ENCODE results near the gene NUP214.

The NUP214 gene

GRCh38 chr9:131117762-131118145 is 7.6 kb upstream of the NUP214 start (continued):
- TF ChIP-seq ZNF362 (tag by site-specific recombination; IDR thresholded peaks at IDR 0.05) (no peak), BCL6B (tag by site-specific recombination; IDR thresholded peaks at IDR 0.05) (no peak), ZNF530 (tag by site-specific recombination; IDR thresholded peaks at IDR 0.05; ENCODE audit: low read depth) (no peak), ZSCAN5A (tag by site-specific recombination; IDR thresholded peaks at IDR 0.05) (no peak), ZNF174 (tag by site-specific recombination; IDR thresholded peaks at IDR 0.05) (no peak), ZNF10 (tag by site-specific recombination; IDR thresholded peaks at IDR 0.05) (no peak)

- peaks cover 0 to 24% of the 10 kb centered on the region in 2 experiments; a peak in 1 of 3 replicates for H3K36me3 ChIP-seq (ENCODE audit: control insufficient read depth in 2 of 2, insufficient read depth in 1 of 2, low read length in 2 of 2)
- H3K27ac ChIP-seq (ENCODE audit: extremely low read depth, low read depth, low read length): no peak overlapping the region
- ChIA-PET POLR2A (no interaction called here), CTCF (interaction anchor here (0.6 kb wide), 1 partner anchor 66 kb away, joined by 3 read pairs; no protein-coding TSS in a partner anchor)
- no peaks in the 10 kb centered on the region for H3K4me1 ChIP-seq (ENCODE audit: control insufficient read depth, insufficient read depth, low read length)
- H3K4me3 ChIP-seq (ENCODE audit: low read depth, low read length): no peak overlapping the region
- H3K9me3 ChIP-seq (ENCODE audit: control insufficient read depth, insufficient read depth, low read depth, low read length): no peaks in the 10 kb centered on the region
- TF ChIP-seq ZNF660 (tag by site-specific recombination; IDR thresholded peaks at IDR 0.05) (no peak), ZNF302 (tag by site-specific recombination; IDR thresholded peaks at IDR 0.05; ENCODE audit: low read depth) (no peak), ZNF677 (tag by site-specific recombination; IDR thresholded peaks at IDR 0.05) (no peak), HOXC10 (CRISPR knock-in tag; IDR thresholded peaks at IDR 0.05) (no peak), ZNF571 (tag by site-specific recombination; IDR thresholded peaks at IDR 0.05) (no peak), ZNF654 (tag by site-specific recombination; IDR thresholded peaks at IDR 0.05; ENCODE audit: low read depth) (no peak), ZNF785 (tag by site-specific recombination; IDR thresholded peaks at IDR 0.05) (no peak), ZFHX2 (tag by site-specific recombination; conservative IDR thresholded peaks at IDR 0.05) (no peak), BCL11B (tag by site-specific recombination; IDR thresholded peaks at IDR 0.05; ENCODE audit: low read depth) (no peak), SP7 (tag by site-specific recombination; IDR thresholded peaks at IDR 0.05) (no peak), GLI4 (tag by site-specific recombination; IDR thresholded peaks at IDR 0.05) (no peak), IKZF3 (tag by site-specific recombination; IDR thresholded peaks at IDR 0.05) (no peak), ZNF473 (tag by site-specific recombination; IDR thresholded peaks at IDR 0.05) (no peak), ZBTB10 (tag by site-specific recombination; IDR thresholded peaks at IDR 0.05) (no peak), MEIS1 (CRISPR knock-in tag; IDR thresholded peaks at IDR 0.05; ENCODE audit: borderline replicate concordance) (no peak), ZNF596 (tag by site-specific recombination; IDR thresholded peaks at IDR 0.05) (no peak)
Observed at GRCh38 chr9:131119600-131119999, 5.8 kb upstream of the NUP214 start.
